DMS 273 (cell line): Measurements from ENCODE around the gene FAM118A.
A peak's percentile ranks its signal among the peaks of the same experiment; 100 is the strongest.
"Not testable (repeated sequence)": the region's sequence is repeated elsewhere in the genome, so short reads cannot be mapped to it uniquely, and the experiment has no call there.

Experiments
- DNase-seq: peaks from one replicate; lab custom pipeline; 2025; ENCODE audit not compliant: unreplicated experiment; lab: John Stamatoyannopoulos, UW

The FAM118A gene

GRCh38 chr22:45281010-45281409 is 28.7 kb upstream of the FAM118A start:
- no peak for DNase-seq

- DNase-seq: peak; percentile 75
These were observed 24.9 kb upstream of the FAM118A start, which contains the start of gene UPK3A for GRCh38 chr22:45284705-45285262. TSS of gene UPK3A (plus strand) at chr22:45284949. CDS start at chr22:45285014, 65 bp downstream.

DNA sequence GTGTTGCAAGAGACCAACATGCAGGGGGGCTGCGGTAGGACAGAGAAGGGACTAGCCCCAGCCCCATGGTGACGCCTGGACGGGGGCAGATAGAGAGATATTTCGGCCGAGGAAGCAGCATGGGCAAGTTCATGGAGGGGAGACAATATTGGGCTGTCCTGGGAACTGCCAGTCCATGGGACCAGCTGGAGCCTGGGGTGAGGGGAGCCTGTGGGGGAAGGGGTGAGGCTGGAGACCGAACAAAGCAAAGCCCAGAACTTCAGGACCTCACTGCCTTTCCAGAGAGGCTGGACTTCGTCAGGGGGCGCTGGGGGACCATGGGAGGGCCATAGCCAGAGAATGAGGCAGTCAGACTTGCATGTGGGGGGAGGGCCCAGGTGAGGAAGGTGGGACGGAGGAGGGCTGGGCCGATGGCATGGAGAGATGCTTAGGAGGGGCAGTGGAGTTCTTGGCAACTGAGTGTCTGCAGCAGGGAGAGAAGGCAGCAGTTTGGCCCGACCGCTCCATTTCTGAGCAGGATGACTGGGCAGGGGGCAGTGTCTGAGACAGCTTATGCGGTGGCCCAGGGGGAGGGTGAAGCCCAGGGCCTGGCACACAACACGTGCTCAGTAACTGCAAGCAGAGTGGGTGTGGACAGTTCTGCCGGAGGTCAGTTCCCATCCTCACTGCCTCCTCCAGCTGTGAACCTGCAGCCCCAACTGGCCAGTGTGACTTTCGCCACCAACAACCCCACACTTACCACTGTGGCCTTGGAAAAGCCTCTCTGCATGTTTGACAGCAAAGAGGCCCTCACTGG is 24.3 kb upstream of the FAM118A start:
- peak; percentile 16 for DNase-seq

DNA sequence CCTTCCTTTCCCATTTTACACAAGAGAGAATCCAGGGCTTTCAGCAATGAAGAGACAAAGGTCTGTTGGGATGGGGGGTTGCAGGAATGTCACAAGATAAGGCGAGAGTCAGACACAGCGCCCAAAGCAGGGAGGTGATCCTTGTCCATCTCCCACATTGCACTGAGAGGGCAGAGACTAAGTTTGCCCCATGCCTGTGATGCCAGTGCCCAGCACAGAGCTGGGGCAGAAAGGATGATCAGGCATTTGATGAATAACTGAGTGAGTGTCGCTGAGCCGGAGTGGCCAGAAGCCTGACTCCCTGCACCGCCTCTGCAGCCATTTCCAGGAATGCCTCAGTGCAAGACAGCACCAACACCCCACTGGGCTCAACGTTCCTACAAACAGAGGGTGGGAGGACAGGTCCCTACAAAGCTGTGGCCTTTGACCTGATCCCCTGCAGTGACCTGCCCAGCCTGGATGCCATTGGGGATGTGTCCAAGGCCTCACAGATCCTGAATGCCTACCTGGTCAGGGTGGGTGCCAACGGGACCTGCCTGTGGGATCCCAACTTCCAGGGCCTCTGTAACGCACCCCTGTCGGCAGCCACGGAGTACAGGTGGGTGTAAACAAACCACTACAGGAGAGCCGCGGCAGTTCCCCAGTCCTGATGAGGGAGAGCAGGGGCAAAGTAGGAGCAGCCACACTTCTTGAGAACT is 22.7 kb upstream of the FAM118A start:
- no peak for DNase-seq

DNA sequence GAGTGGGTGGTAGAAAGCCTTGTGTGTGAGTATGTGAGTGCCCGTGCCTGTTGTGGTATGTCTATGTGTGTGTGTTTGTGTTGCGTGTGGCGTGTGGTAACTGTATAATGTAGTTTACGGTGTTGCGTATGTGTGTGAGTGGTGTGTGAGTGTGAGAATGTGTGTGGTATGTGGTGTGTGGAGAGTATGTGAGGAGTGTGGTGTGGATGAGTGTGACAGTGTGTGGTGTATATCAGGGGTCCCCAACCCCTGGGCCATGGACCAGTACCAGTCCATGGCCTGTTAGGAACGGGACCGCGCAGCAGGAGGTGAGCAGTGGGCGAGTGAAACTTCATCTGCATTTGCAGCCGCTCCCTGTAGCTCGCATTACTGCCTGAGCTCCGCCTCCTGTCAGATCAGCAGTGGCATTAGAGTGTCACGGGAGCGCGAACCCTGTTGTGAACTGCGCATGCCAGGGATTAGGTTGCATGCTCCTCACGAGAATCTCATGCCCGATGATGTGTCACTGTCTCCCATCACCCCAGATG is 19.3 kb upstream of the FAM118A start:
- DNase-seq: no peak

DNA sequence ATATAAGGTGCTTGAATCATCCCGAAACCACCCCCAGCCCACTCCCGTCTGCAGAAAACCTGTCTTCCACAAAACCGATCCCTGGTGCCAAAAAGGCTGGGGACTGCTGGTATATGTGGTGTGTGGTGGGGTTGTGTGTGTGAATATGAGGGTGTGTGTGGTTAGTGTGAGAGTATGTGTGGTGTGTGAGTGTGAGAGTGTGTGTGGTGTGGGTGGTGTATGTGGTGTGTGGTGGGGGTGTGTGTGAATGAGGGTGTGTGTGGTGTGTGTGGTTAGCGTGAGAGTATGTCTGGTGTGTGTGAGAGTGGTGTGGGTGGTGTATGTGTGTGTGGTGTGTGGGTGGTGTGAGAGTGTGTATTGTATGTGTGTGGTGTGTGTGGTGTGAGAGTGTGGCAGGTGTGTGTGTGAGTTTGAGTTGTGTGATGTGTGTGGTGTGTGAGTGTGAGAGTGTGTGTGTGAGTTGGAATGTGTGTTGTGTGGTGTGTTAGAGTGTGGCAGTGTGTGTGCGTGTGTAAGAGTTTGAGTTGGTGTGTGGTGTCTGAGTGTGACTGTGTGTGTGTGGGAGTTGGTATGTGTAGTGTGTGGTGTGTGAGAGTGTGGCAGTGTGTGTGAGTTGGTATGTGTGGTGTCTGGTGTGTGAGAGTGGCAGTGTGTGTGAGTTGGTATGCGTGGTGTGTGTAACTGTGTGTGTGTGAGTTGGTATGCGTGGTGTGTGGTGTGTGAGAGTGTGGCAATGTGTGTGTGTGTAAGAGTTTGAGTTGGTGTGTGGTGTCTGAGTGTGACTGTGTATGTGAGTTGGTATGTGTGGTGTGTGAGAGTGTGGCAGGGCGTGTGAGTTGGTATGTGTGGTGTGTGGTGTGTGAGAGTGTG is 18.4 kb upstream of the FAM118A start:
- DNase-seq: no peak

DNA sequence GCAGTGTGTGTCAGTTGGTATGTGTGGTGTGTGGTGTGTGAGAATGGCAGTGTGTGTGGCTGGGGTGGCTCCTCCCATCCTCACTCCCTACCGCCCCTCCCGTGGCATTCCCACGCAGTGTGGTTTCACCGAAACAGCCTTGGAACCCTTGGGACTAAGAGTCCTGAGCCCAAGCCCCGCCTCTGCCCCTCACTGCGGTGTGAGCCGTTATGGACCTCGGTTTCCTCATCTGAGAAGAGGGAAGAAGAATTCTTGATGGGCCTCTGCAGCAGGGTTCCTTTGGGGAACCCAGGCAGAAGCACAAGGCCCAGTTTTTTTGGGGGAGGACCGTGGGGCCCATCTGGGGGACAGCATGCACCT is 17.8 kb upstream of the FAM118A start:
- no peak for DNase-seq

GRCh38 chr22:45292731-45293442 is 16.8 kb upstream of the FAM118A start:
- DNase-seq: no peak

DNA sequence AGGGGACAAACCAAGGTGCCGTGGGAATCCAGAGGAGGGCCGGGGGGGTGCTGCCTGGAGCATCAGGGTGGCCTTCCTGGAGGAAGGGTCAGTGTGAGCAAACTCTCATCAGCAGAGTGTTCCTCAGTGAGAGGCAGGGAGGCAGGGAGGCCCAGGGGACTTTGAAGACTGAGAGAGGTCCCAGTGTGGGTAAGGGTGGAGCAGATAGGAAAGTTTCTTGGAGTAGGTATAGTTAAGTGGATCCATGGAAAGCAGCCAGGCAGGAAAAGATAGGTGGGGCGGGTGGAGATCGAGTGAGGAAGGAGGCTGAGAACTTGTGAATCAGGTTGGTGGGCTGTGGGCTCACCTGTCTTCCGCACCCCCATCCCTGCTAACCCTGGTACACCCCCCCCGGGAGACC is 15.7 kb upstream of the FAM118A start:
- DNase-seq: no peak

DNA sequence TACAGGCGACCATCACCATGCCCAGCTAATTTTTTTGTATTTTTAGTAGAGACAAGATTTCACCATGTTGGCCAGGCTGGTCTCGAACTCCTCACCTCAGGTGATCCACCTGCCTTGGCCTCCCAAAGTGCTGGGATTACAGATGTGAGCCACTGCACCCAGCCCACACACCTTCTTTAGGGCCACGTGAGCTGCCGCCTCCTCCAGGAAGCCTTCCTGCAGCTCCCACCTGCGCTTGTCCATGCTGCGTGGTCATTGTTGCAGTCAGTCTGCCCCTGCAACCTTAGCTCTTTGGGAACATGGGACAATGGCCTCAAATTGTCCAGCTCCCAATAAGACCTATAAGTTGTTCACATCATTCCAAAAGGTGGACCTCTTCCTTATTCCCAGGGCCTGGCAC is 14.7 kb upstream of the FAM118A start:
- DNase-seq: not testable (repeated sequence)

- no peak for DNase-seq
These were observed 14.2 kb upstream of the FAM118A start for GRCh38 chr22:45295492-45295891.

DNA sequence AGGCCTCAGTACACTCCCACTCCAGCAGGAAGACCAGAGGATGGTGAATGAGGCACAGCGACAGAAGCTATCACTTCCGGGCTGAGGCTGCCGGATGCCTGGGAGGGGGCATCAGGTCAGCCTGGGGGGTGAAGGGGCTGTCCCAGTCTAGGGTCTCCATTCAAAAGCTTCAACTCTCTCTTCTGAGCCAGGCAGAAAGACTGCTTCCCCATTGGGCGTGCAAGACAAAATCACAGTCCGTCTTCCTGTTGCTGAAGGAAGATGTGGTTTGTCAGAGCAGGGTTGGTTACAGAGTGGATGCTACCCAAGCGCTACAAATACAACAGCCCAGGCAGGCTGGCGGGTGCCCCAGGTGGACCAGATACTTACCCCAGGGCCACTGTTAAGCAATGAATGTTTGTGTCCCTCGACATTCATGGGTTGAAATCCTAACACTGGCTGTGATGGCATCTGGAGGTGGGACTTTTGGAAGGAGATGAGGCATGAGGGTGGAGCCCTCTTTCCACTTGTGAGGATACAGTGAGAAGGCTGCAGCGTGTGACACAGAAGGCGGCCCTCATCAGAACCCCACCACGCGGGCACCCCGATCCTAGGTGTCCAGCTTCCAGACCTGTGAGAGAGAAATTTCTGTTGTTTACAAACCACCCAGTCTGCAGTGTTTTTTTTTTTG is 13.0 kb upstream of the FAM118A start:
- DNase-seq: no peak

DNA sequence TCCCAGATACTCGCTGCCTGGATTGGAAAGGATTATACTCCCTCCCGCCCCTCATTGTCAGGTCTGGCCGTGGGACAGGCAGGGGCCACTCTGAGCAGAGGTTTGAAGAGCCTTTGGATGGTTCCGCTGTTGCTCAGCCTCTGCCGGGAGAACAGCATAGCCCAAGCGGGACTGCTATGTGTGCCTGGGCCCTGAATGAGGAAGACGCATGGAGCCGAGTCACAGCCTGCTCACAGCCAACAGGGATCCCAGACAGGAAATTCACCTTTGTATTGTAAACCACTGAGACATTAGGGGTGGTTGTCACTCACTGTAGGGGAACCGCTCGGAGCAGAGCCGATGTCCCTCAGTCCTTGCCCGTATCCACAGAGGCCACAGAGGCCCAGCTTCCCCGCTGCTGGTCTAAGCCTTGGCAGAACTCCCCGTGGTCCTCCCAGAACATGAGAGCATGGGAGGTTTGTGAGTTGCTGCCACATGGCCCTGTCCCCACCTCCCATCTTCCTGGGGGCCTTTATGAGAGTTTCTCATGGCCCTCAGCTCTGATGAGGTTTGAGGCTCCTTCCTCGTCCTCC is 10.7 kb upstream of the FAM118A start:
- no peak for DNase-seq

DNA sequence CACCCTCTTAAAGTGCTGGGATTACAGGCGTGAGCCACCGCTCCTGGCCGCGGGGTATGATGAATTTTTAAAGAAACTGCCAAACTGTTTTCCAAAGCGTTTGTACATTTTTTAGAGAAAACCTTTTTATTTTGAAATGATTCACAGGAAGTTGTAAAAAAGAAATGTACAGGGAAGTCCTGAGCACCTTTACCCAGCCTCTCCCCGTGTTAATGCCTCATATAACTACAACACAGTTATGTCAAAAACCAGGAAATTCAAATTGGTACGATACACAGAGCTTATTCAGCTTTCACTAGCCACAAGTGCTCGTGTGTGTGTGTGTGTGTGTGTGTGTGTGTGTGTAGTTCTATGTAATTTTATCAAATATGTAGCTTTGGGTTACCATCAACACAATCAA is 7.0 kb upstream of the FAM118A start:
- DNase-seq: no peak

DNA sequence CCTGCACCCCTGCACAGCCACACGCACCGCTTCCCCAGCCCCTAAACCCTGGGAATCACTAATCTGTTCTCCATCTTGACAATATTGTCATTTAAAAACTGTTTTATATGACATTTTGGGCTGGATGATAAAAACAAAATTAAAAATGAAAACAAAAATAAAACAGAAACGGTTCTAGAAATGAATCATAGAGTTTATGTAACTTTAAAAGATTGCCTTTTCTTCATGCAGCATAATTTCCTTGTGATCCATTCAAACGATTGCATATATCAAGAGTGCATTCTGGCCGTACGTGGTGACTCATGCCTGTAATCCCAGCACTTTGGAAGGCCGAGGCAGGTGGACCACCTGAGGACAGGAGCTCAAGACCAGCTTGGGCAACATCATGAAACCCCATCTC is 6.6 kb upstream of the FAM118A start:
- DNase-seq: no peak

GRCh38 chr22:45304971-45305370 is 4.8 kb upstream of the FAM118A start:
- DNase-seq: no peak

DNA sequence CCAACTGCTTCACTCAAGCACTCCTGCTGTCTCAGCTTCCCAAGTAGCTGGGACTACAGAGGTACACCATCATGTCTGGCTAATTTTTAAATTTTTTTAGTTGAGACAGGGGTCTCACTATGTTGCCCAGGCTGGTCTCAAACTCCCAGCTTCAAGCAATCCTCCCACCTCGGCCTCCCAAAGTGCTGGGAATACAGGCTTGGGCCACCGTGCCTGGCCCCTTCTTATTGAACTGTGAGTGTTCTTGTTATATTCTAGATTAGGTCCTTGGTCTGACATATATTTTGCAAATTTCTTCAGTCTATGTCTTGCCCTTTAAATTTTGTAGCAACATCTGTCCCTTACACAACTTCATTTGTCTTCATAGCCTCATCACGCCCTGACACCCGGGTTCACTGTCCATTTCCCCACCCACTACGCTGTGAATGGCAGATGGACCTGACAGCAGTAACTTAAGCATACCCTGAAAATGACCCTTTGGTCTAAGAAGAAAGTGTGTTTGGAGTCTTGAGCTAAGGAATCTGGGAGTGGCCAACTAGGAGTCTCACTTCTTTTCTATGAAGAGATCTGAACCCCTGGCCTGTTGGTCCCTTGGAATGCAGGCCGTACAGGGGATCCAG is 4.2 kb upstream of the FAM118A start:
- DNase-seq: no peak

- DNase-seq: no peak
These were observed 3.6 kb upstream of the FAM118A start for GRCh38 chr22:45306139-45306538.

DNA sequence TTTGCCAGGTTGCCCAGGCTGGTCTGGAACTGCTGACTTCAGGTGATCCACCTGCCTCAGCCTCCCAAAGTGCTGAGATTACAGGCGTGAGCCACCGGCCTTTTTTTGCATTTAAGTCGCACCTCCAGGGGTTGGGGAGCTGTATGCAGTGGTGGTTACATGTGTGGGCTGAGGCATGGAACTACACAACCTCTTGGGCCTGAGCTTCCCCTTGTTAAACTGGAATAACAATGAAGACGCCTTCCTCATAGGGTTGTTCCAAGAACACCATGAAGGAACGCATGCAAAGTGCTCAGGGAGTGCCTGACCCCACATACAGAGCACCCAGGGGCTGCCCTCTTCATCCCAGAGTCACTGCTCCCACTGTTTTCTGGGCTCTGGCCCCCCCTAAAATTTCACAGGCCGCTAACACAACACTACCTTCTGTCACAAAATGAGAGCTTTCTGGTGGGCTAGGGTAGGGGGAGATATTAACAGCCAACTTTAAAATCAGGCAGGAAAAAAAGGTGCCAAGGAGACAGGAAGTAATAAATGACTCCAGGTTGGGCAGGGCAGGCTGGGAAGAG is 1.3 kb upstream of the FAM118A start:
- DNase-seq: no peak
